HEK293T (cell line): Measurements from ENCODE around the gene C6orf163.

Experiments
- BHLHE40 ChIP-seq: fragments of 450-650 bp; IDR thresholded peaks from 2 replicates; pipeline ENCODE4 v1.6.1; 2016; ENCODE audit warnings: mild to moderate bottlenecking, moderate library complexity, borderline replicate concordance
- CTBP1 ChIP-seq: fragments of 450-650 bp; IDR thresholded peaks from 2 replicates; pipeline ENCODE4 v1.6.1; 2016; ENCODE audit warnings: borderline replicate concordance
- L3MBTL2 ChIP-seq: fragments of 450-650 bp; conservative IDR thresholded peaks from 2 replicates; pipeline ENCODE4 v1.6.1; 2016; ENCODE audit warnings: mild to moderate bottlenecking

DNA sequence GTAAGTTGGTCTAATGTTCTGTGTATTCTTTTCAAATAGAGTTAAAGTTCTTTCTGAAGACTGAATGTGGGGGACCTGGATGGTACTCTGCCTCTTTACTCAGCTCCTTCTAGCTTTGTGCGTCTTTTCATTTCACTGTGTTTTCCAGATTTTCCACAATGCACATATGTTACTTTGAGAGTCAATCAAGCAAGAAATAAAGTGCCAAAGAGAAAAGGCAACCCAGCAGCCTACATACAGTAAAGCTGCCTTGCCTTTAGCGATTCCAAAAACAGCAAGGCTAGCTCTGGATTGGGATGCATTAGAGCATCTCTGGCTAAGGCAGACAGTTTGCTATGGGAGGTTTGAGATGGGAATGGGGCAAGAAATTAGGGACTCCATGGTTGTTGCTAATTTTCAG lies 5.3 kb downstream of the C6orf163 start:
- TF ChIP-seq L3MBTL2 (no peak), BHLHE40 (no peak), CTBP1 (no peak)
